ENCODE data around the gene ARPC5L.
A peak's percentile ranks its signal among the peaks of the same experiment; 100 is the strongest.
"Not testable (repeated sequence)": the region's sequence is repeated elsewhere in the genome, so short reads cannot be mapped to it uniquely, and the experiment has no call there.

The ARPC5L gene

GRCh38 chr9:124894035-124894740 is 32.3 kb downstream of the ARPC5L start:
- DNase-seq (ENCODE audit: low spot score) = no peak

GRCh38 chr9:124894741-124895170 is 32.8 kb downstream of the ARPC5L start:
- peak; percentile 39 for DNase-seq (ENCODE audit: low spot score)

DNA sequence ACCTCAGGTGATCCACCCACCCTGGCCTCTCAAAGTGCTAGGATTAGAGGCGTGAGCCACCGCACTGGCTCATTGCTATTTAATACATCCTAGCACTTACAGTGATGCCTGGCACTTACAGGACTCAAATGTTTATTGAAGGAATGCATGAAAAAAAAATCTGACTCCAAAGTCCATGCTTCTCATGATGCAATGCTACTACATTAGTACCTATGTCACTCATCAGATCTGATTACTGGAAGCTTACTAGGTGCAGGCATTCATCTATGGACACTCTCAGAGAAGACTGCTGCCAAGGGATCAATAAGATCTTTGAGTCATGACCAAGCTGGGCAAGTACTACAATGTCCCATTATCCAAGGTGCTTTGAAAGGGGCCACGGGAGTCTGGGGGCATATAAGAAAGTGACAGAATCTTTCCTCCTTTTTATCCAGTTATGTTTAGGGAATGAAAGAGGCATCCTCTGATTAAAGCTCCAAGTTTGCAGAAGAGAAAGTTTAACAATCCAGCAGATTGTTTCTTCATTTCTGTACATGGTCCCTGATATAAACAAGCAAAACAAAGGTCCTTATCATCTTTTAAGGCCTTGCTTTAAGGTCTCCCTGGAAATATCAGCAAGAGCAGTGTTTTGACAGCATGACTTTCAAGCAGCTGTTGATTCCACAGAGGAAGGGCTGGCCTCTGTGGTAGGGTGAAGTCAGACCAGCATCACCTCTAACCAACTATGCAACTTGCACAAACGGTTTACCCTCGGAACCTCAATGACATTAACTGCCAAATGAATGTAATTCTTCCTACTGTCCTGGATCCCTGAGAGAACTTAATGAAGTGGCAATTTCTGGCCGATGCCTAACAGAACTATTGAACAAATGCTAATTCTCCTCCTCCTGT is 35.9 kb downstream of the ARPC5L start:
- no peak for DNase-seq (ENCODE audit: low spot score)

DNA sequence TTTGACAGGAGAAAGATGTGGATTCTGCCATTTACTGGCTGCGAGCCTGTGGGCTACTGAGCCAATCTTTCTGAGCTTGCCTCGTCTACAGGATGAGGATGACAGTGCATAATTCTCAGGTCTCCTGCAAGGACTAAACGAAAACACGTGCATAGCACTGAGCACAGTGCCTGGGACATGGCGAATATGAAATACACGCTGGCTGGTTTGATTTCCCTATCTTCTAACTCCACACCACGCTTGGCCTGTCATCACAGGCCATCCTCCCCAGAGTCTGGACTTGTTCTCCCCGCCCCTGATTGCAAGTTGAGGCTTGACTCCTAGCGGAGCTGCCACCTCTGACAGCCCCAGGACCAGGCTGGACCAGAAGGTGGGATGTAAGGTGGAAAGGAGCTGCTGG is 37.9 kb downstream of the ARPC5L start:
- no peak for DNase-seq (ENCODE audit: low spot score)

DNA sequence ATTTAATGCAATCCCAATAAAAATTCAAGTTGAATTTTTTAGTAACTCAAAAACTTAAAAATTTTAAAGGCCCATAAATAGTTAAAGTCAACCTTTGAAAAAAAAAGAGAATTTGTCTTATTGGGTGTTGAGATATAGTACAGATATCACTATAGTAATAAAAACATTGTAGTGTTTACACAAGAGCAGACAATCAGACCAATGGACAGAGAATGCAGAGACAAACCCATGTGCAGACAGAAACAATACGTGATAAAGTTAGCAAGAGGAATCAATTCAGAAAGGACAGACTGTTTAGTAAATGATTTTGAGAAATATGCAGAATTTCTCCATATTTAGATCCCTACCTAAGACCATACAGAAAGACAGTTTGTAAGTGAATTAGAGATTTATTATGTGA is 45.0 kb downstream of the ARPC5L start:
- no peak for DNase-seq (ENCODE audit: low spot score)

GRCh38 chr9:124908098-124908497 is 46.2 kb downstream of the ARPC5L start:
- DNase-seq (ENCODE audit: low spot score) = no peak

- DNase-seq (ENCODE audit: low spot score) = no peak
These were observed 49.8 kb downstream of the ARPC5L start for GRCh38 chr9:124911766-124912165.

DNA sequence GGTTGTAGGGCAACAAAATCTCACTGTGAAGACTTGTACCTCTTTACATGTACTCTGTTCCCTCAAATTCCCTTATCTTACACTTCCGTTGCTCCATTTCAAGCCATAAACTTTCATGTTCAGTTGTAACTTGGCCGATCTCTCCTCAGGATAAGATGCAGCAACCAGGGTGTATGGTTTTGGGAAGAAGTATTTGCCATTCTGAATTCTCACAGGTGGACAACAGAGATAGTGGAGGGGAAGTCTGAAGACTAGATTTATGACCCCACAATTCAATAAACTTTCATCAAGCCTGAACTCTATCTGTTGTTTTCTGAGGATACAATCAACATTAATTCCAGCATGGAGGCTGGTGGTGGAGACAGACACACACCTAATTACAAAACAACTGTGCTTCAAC is 51.4 kb downstream of the ARPC5L start:
- no peak for DNase-seq (ENCODE audit: low spot score)

DNA sequence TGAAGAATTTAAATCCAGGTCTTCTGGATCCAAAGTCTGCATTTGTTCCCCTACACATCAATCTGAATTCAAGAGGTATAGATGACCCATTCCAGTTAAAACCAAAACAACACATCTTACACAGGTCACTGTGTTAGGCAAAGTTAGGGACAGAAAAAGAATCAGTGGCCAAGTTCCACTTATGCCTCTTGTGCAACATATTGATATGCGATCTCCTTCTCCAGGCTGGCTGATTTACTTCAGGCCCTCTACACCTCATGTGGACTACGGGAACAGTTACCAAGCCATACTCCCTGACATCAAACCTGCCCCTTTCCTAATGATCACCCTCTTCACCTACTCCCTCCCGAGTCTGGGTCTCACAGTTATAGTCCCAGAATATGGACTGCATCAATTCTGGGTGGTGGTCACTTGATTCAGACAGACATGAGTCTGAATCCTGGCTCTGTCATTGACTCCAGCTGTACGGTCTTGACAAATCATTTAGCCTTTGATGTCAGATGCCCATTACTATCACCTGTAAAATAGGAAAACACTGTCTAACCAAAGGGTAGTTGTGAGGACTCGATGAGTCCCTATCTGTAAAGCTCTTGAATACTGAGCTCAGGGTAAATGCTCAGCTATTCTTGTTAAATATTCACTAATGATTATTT is 52.9 kb downstream of the ARPC5L start:
- no peak for DNase-seq (ENCODE audit: low spot score)

DNA sequence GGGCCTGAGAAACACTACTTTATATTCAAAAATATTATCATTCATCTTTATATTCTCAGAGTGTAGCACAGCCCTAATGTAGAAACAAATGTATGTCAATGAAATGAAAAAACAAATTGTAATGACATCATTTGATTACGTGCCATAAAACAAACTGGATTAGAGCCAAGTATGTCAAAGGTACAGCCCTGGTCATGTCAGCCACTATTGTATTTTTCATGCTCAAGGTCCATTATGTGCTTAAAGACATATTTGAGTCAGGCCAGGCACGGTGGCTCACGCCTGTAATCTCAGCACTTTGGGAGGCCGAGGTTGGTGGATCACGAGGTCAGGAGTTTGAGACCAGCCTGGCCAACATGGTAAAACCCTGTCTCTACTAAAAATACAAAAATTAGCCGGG is 58.5 kb downstream of the ARPC5L start:
- not testable (repeated sequence) for DNase-seq (ENCODE audit: low spot score)
